Neural crest cell (in vitro differentiated cells): ENCODE results near the gene KREMEN2. TPM values are rescaled to one million over a fixed set of nuclear protein-coding genes. Genes with fewer than 3 reads are reported as not detected.
"Not testable (repeated sequence)": the region's sequence is repeated elsewhere in the genome, so short reads cannot be mapped to it uniquely, and the experiment has no call there.

ENCODE experiments used
- DNase-seq: peaks from one replicate; pipeline ENCODE4 v3.0.0; 2021; ENCODE audit warnings: low read depth, mixed read lengths, low spot score
- H3K27ac Mint-ChIP-seq: one replicate; pipeline ENCODE4 v1.8.0; 2021; ENCODE audit warnings: mild to moderate bottlenecking, mixed read lengths; ENCODE audit not compliant: unreplicated experiment
- H3K27me3 Mint-ChIP-seq: 2 replicates; pipeline ENCODE4 v1.8.0; 2021; ENCODE audit warnings: low read depth, mild to moderate bottlenecking, mixed read lengths
- H3K36me3 Mint-ChIP-seq: 2 replicates; pipeline ENCODE4 v1.8.0; 2021; ENCODE audit warnings: low read depth, mild to moderate bottlenecking, mixed read lengths
- H3K4me1 Mint-ChIP-seq: 2 replicates; pipeline ENCODE4 v1.8.0; 2021; ENCODE audit warnings: mixed read lengths
- H3K4me3 Mint-ChIP-seq: one replicate; pipeline ENCODE4 v1.8.0; 2021; ENCODE audit warnings: mild to moderate bottlenecking, mixed read lengths
- H3K9me3 Mint-ChIP-seq: 2 replicates; pipeline ENCODE4 v1.8.0; 2021; ENCODE audit warnings: mixed read lengths
- CTCF ChIP-seq: fragments of 200-600 bp; sonication (generic); conservative IDR thresholded peaks from 2 replicates; pipeline ENCODE4 v1.5.0; 2021; ENCODE audit warnings: antibody characterized with exemption, mild to moderate bottlenecking
- total RNA-seq: library from RNA; stranded (reverse); gene quantifications from 2 replicates; pipeline ENCODE4 v1.2.1, GENCODE V29; 2021

Gene KREMEN2
- total RNA-seq, 1 donor from 2014 or later: 1.0 TPM

- no peaks in the 10 kb centered on the region for H3K27me3 Mint-ChIP-seq
- H3K4me3 Mint-ChIP-seq: no peak overlapping the region
- TF ChIP-seq CTCF: no peak
- H3K4me1 Mint-ChIP-seq: peaks cover 9% of the 10 kb centered on the region
- no peaks in the 10 kb centered on the region for H3K9me3 Mint-ChIP-seq
- H3K27ac Mint-ChIP-seq: no peak overlapping the region
- DNase-seq: no peak
- peaks cover 6% of the 10 kb centered on the region for H3K36me3 Mint-ChIP-seq
Measured at GRCh38 chr16:2924901-2925755, 38.9 kb upstream of the KREMEN2 start.

GRCh38 chr16:2925951-2926649, 38.0 kb upstream of the KREMEN2 start:
- H3K27me3 Mint-ChIP-seq: no peaks in the 10 kb centered on the region
- no peak for DNase-seq
- H3K27ac Mint-ChIP-seq: no peak overlapping the region
- H3K9me3 Mint-ChIP-seq: no peaks in the 10 kb centered on the region
- H3K36me3 Mint-ChIP-seq: peaks cover 6% of the 10 kb centered on the region
- H3K4me1 Mint-ChIP-seq: peaks cover 9% of the 10 kb centered on the region
- no peak overlapping the region for H3K4me3 Mint-ChIP-seq
- TF ChIP-seq CTCF: no peak

DNA sequence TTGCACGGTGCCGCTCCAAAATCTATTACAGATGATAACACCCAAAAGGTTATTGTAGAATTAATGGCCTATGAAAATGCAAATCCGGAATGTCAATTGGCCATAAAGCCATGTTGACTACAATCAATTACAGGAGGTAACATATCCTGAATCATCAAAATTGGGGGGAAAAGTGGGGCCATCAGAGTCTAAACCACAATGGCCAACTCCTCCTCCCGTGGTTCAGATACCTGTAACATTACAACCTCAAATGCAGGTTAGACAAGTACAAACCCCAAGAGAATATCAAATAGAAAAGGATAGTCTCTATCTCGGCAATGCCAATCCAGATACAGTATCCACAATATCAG, 37.5 kb upstream of the KREMEN2 start:
- Mint-ChIP-seq H3K27ac (no peak overlapping the region), H3K36me3 (peaks cover 6% of the 10 kb centered on the region), H3K4me1 (peaks cover 9% of the 10 kb centered on the region), H3K9me3 (no peaks in the 10 kb centered on the region), H3K27me3 (no peaks in the 10 kb centered on the region), H3K4me3 (no peak overlapping the region)
- no peak for DNase-seq
- TF ChIP-seq CTCF: no peak

DNA sequence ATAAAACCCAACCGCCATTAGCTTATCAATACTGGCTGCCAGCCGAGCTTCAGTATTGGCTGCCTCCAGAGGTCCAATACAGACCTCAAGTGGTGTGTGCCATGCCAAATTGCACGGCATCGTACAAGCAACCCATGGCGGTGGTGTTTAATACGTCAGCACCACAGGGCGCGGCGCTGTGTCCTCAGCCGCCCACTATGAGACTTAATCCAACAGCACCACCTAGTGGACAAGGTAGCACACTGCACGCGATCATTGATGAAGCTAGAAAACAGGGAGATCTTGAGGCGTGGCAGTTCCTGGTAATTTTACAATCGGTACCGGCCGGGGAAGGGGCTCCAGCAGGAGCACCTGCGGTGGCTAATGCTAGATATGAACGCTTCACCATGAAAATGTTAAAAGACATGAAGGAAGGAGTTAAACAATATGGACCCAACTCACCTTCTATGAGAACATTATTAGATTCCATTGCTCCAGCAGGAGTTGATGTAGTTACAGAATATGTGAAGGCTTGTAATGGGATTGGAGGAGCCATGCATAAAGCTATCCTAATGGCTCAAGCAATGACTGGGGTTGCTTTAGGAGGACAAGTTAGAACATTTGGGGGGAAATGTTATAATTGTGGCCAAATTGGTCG, 36.9 kb upstream of the KREMEN2 start:
- H3K9me3 Mint-ChIP-seq: no peaks in the 10 kb centered on the region
- H3K36me3 Mint-ChIP-seq: peaks cover 5% of the 10 kb centered on the region
- DNase-seq: peak; percentile 93
- peak; percentile 98 for TF ChIP-seq CTCF
- H3K27ac Mint-ChIP-seq: no peak overlapping the region
- H3K4me1 Mint-ChIP-seq: peaks cover 9% of the 10 kb centered on the region
- no peaks in the 10 kb centered on the region for H3K27me3 Mint-ChIP-seq
- H3K4me3 Mint-ChIP-seq: no peak overlapping the region

- not testable (repeated sequence) for H3K4me3 Mint-ChIP-seq, H3K4me1 Mint-ChIP-seq, H3K36me3 Mint-ChIP-seq, DNase-seq, H3K27me3 Mint-ChIP-seq, H3K9me3 Mint-ChIP-seq, H3K27ac Mint-ChIP-seq
Measured at GRCh38 chr16:2928151-2928550, 35.9 kb upstream of the KREMEN2 start.
